Skeletal muscle tissue (tissue), 4 donors: Measurements from ENCODE around the gene KRT84. TPM values are rescaled to one million over a fixed set of nuclear protein-coding genes. Genes with fewer than 3 reads are reported as not detected.
"Not testable (repeated sequence)": the region's sequence is repeated elsewhere in the genome, so short reads cannot be mapped to it uniquely, and the experiment has no call there.

Experiments used
- H3K27ac ChIP-seq: one replicate; pipeline ENCODE4 v1.7.0; 2013; ENCODE audit warnings: mild to moderate bottlenecking, low read depth, low read length, inconsistent platforms
- H3K27me3 ChIP-seq, 3 donors: one replicate each; pipeline ENCODE4 v1.7.0; 2013; ENCODE audit warnings: low read length in 3 of 3; ENCODE audit not compliant: control insufficient read depth in 3 of 3, insufficient read depth in 3 of 3
- H3K36me3 ChIP-seq, 3 donors: one replicate each; pipeline ENCODE4 v1.7.0; 2013; ENCODE audit warnings: low read length in 3 of 3; ENCODE audit not compliant: control insufficient read depth in 3 of 3, insufficient read depth in 3 of 3
- H3K4me1 ChIP-seq, 3 donors: one replicate each; pipeline ENCODE4 v1.7.0; 2013; ENCODE audit warnings: low read length in 3 of 3, mild to moderate bottlenecking in 3 of 3; ENCODE audit not compliant: control insufficient read depth in 3 of 3, insufficient read depth in 3 of 3
- H3K4me3 ChIP-seq, 3 donors: one replicate each; pipeline ENCODE4 v1.7.0; 2013; ENCODE audit warnings: low read length in 3 of 3
- H3K9ac ChIP-seq, 3 donors: one replicate each; pipeline ENCODE4 v1.7.0; 2013; ENCODE audit warnings: low read length in 3 of 3, mild to moderate bottlenecking in 3 of 3, moderate library complexity in 2 of 3, low read depth in 1 of 3
- H3K9me3 ChIP-seq, 3 donors: one replicate each; pipeline ENCODE4 v1.7.0; 2013; ENCODE audit warnings: low read length in 3 of 3; ENCODE audit not compliant: control insufficient read depth in 3 of 3
- total RNA-seq: library from RNA; depleted of rRNA; stranded (reverse); fragments of >200 nt; gene quantifications from one replicate; pipeline ENCODE4 v1.2.3, GENCODE V29; 2014
- donor health status: Osteomylitis.

The KRT84 gene
- total RNA-seq, 1 donor from 2014 or later, result not detected

DNA sequence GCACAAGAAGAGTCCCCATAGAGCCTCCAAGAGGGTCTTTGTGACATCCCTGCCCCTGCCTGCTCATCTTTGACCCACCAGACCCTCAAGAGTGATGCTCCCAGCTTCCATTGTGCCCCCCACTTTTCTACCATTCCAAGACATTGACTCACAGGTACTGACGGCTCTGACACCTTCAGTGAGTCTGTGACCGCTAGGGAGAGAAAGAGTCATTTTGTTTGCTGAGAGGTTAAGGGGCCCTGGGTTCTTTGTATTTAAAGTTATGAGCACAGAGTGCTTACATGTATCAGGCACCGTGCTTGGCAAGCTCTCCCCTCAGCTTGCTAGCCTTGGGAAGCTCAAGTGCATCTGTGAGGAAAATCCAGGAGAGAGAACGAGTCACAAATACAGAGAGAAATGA is 27.8 kb upstream of the KRT84 start:
- Histone ChIP-seq H3K36me3 (no peaks in the 10 kb centered on the region), H3K27me3 (peaks cover 6 to 20% (median 6%) of the 10 kb centered on the region in 3 donors), H3K9me3 (no peaks in the 10 kb centered on the region), H3K27ac (no peak overlapping the region), H3K4me3 (no peak overlapping the region), H3K9ac (no peak overlapping the region), H3K4me1 (peaks cover 4 to 8% (median 4%) of the 10 kb centered on the region in 3 donors)

DNA sequence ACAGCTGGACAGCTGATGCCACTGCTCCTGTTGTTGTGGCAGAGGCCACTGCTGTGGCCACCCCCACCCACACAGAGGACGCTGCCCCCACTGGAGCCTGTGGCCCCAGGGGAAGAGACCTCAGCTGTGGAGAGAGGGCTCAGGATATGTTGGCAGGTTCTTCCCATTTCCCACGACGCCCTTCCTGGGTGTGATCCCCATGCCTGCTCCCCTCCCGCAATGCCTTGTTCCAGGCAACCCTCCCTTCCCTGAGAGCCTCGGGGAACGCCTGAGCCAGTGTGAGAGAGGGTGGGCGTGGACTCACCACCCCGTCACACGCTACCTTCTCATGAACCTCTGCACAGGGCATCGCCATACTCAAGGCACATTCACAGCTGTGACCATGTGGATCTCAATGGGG is 26.4 kb upstream of the KRT84 start:
- no peak overlapping the region for H3K4me3 ChIP-seq
- H3K27ac ChIP-seq, result no peak overlapping the region
- H3K9ac ChIP-seq, result no peak overlapping the region
- H3K36me3 ChIP-seq, result no peaks in the 10 kb centered on the region
- H3K9me3 ChIP-seq, result no peaks in the 10 kb centered on the region
- peaks cover 6 to 25% (median 8%) of the 10 kb centered on the region in 3 donors for H3K27me3 ChIP-seq
- peaks cover 4 to 8% (median 4%) of the 10 kb centered on the region in 3 donors for H3K4me1 ChIP-seq

DNA sequence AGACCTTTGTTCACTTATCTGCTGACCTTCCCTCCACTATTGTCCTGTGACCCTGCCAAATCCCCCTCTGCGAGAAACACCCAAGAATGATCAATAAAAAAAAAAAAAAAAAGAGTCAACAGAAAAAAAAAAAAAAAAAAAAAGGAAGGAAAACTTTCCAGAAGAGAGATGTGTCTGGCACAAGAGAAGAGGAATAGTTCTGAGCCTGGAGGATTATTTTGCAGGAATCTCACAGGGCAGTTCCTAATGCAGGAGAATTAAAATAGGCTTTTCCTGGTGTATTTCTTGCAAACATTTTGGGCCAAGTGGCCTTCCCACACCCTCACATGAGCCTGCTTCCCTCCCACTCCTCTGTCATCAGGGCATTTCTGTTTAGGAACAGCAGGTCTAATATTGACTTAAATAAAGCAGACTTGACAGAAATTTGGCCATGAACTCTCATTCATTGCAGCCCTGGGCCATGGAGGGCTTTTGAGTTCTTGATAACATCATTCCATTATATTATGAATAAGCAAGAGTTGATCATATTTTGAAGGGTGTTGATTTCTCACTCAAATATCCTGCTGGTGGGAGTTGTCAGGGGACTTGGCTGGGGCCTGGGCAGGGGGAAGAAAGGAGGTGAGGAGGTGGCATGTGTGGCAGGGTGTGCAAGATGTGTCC is 25.3 kb upstream of the KRT84 start:
- not testable (repeated sequence) for H3K27ac ChIP-seq, H3K4me3 ChIP-seq, H3K36me3 ChIP-seq, H3K4me1 ChIP-seq, H3K9me3 ChIP-seq, H3K9ac ChIP-seq
- peaks cover 6 to 21% (median 12%) of the 10 kb centered on the region in 3 donors for H3K27me3 ChIP-seq

DNA sequence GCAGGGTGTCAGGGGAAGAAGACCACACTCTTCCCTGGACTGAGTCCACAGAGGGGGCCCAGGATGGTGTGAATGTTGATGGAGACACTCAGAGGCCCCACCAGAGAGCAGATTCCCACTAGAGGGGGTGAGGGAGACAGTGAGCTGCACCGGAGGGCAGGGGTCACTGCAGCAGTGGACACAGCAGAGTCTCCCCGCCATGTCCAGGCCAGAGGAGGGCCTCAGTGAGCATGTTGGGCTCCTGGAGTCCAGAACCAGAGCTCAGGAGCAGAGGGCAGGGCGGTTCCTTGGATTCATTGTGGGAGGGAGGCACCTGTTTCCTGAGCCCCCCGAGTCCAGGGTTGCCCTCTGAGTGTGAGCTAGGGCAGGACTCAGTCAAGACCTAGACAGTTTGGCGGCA is 22.5 kb upstream of the KRT84 start:
- Histone ChIP-seq H3K27me3 (peaks cover 0 to 14% (median 11%) of the 10 kb centered on the region in 3 donors), H3K27ac (no peak overlapping the region), H3K9me3 (no peaks in the 10 kb centered on the region), H3K36me3 (no peaks in the 10 kb centered on the region), H3K4me3 (no peak overlapping the region), H3K4me1 (no peaks in the 10 kb centered on the region), H3K9ac (no peak overlapping the region)

DNA sequence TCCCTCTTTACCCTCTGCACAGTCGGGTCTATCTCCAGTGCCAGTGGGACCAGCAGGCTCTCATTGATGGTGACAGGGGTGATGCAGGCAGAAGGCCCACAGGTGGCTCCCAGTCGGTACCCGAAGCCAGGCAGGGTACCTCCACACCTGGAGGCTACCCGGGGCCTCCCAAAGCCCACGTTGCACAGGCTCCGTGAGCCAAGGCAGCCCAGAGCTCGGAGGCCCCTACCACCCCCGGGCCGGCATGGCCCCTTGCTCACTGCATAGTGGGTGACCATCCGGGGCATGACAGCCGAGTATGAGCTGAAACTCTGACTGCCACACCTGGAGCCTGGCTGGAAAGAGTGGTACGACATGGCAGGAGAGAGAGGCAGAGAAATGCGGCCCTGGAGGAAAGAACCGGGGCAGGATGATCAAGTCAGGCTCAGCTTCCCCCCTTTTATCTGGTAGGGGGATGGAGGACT is 20.5 kb upstream of the KRT84 start, which contains the start of gene KRT82:
KRT82 (minus strand) TSS at position 414 of the 464 bp plus-strand sequence; CDS start at position 356, 58 bp downstream.
- Histone ChIP-seq H3K9ac (no peak within 1 kb of the TSS), H3K27ac (no peak within 1 kb of the TSS), H3K4me1 (no peaks in the 10 kb centered on the region), H3K27me3 (peaks cover 0 to 17% (median 7%) of the 10 kb centered on the region in 3 donors), H3K4me3 (no peak within 1 kb of the TSS), H3K36me3 (no peaks in the 10 kb centered on the region), H3K9me3 (no peaks in the 10 kb centered on the region)

DNA sequence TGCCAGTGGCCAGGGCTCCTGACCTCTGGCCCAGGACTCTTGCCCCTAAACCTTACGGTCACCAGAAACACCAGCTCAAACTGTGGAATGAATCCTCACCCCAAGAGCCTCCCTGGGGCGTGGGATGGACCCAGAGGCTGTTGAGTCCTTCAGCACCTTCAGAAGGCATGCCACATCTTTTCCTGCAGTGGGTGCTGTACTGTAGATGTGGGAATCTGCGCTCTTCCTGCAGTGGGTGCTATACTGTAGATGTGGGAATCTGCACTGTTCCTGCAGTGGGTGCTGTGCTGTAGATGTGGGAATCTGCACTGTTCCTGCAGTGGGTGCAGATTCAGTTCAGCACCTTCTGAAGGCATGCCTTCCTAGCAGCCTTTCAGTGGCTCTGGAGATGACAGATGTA is 19.5 kb upstream of the KRT84 start:
- peaks cover 0 to 22% (median 10%) of the 10 kb centered on the region in 3 donors for H3K27me3 ChIP-seq
- H3K27ac ChIP-seq, result no peak overlapping the region
- no peak overlapping the region for H3K4me3 ChIP-seq
- no peaks in the 10 kb centered on the region for H3K4me1 ChIP-seq
- H3K36me3 ChIP-seq, result no peaks in the 10 kb centered on the region
- no peak overlapping the region for H3K9ac ChIP-seq
- no peaks in the 10 kb centered on the region for H3K9me3 ChIP-seq

DNA sequence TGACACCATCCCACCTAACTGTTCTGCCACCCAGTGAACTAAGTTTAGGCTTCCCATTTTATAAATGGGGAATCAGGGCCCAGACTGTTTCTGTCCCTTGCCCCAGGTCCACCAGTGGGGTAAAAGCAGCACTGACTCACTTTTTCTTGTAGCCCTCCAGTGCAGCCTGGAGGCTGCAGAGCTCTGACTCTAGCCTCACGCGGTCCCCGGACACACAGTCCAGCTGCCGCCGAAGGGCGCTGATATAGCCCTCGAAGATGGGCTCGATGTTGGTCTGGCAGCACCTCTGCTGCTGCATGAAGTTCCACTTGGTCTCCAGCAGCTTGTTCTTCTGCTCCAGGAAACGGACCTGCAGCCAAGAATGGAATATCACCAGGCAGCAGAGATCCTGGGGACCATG is 18.1 kb upstream of the KRT84 start:
- Histone ChIP-seq H3K27me3 (peaks cover 0 to 34% (median 20%) of the 10 kb centered on the region in 3 donors), H3K4me3 (no peak overlapping the region), H3K4me1 (no peaks in the 10 kb centered on the region), H3K9ac (no peak overlapping the region), H3K27ac (no peak overlapping the region), H3K9me3 (no peaks in the 10 kb centered on the region), H3K36me3 (no peaks in the 10 kb centered on the region)

DNA sequence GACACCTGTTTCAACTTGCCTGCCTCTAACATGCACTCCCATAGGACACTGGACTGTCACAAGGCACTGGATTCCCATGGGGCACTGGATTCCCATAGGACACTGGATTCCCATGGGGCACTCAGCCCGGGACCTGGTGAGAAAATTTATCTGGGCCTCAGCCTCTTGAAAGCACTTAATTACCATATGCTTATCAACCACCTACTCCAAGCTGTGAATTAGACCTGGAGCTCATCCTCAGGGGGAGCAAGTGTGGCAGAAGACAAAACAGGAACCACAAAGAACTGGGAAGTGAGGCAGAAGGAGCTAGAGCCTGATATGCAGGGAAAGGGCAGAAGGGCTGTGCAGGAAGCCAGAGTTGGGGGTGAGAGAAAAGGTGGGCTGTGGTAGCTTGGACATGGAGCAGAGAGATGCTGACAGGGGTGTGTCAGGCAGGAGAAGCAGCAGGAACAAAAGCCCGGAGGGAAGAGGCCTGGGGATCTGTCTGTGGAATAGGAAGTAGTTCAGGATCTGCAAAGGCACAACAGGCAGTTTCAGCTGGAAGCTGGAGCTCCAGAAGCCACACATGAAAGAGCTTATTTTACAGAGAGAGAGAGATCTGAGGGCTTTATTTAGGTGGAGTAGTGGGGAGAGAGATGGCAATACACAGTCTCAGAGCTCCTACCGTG is 17.6 kb upstream of the KRT84 start:
- Histone ChIP-seq H3K27ac (no peak overlapping the region), H3K4me3 (no peak overlapping the region), H3K27me3 (peaks cover 0 to 35% (median 20%) of the 10 kb centered on the region in 3 donors), H3K9me3 (no peaks in the 10 kb centered on the region), H3K36me3 (no peaks in the 10 kb centered on the region), H3K4me1 (no peaks in the 10 kb centered on the region), H3K9ac (no peak overlapping the region)

DNA sequence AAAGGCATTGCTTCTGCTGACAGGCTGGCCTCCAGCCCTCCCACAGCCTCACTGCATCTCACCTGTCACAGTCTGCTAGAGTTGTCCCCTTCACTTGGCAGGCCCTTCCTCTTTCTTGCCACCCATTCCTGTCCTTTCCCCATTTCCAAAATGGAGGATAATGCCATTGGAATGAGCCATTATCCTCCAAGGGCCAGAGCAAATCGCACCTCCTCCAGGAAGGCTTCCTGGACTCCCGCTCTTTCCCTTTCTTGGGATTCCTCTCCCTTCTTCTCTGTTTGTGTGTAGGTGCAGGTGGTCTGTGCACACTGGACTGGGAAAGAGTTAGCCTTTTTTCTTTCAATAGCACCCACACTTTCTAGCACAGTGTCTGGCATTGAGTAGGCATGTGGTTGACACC is 16.9 kb upstream of the KRT84 start:
- Histone ChIP-seq H3K4me3 (no peak overlapping the region), H3K9ac (no peak overlapping the region), H3K27me3 (peaks cover 0 to 35% (median 16%) of the 10 kb centered on the region in 3 donors), H3K4me1 (no peaks in the 10 kb centered on the region), H3K36me3 (no peaks in the 10 kb centered on the region), H3K9me3 (no peaks in the 10 kb centered on the region), H3K27ac (no peak overlapping the region)

DNA sequence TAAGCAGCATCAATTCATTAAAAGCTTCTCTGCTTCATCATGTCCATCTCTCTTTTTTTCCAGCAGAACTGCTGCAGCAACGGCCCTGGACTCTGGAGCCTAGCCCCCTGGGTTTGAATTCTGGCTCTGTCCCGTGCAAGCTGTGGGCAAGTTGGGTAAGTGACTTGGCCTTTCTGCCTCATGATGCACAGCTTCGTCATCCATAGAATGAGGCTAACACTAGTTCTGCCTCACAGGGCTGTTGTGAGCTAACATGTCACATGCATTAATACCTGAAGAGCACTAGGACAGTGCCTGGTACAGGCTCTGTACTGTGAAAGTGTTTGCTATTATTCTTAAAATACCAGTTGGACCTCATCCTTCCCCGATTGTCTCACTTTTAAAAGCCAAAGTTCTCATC is 16.5 kb upstream of the KRT84 start:
- Histone ChIP-seq H3K27ac (no peak overlapping the region), H3K36me3 (no peaks in the 10 kb centered on the region), H3K9me3 (no peaks in the 10 kb centered on the region), H3K4me3 (no peak overlapping the region), H3K9ac (no peak overlapping the region), H3K27me3 (peaks cover 0 to 37% (median 16%) of the 10 kb centered on the region in 3 donors), H3K4me1 (no peaks in the 10 kb centered on the region)
